Right renal cortex interstitium (tissue), 3 donors: ENCODE measurements around the gene SDHA. TPM values are rescaled to one million over a fixed set of nuclear protein-coding genes. Genes with fewer than 3 reads are reported as not detected.
"Not testable (repeated sequence)": the region's sequence is repeated elsewhere in the genome, so short reads cannot be mapped to it uniquely, and the experiment has no call there.

Source experiments
- DNase-seq, 3 donors: peaks; one replicate each; pipeline ENCODE4 v3.0.0-alpha.2; 2013; ENCODE audit warnings: low read depth in 3 of 3, low spot score in 2 of 3
- polyA plus RNA-seq, 3 donors: library from polyadenylated mRNA; unstranded; fragments of 120-200 nt; gene quantifications; one replicate each; pipeline ENCODE4 v1.2.1, GENCODE V29; 2013; ENCODE audit not compliant: insufficient read length in 3 of 3

SDHA gene
- polyA plus RNA-seq, 3 donors, result 138 to 159 (median 146) TPM

DNA sequence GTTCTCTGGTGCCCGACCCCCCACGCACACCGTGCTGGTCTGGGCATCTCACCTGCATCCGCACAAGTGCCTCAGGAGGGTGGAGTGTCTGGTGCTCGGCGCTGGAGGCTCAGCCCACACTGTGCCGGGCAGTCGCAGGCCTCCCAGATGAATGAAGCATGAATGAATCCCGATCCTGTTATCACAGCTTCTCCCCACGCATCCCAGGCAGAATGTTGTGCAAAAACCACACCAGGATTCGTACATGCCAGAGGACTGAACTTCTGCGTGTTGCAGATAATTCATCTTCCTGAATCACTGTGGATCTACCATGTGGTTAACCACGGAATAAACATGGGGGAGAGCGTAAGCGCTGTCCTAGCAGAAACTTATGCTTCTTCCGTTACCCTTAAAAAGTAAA is 78.8 kb downstream of the SDHA start:
- not testable (repeated sequence) for DNase-seq

DNA sequence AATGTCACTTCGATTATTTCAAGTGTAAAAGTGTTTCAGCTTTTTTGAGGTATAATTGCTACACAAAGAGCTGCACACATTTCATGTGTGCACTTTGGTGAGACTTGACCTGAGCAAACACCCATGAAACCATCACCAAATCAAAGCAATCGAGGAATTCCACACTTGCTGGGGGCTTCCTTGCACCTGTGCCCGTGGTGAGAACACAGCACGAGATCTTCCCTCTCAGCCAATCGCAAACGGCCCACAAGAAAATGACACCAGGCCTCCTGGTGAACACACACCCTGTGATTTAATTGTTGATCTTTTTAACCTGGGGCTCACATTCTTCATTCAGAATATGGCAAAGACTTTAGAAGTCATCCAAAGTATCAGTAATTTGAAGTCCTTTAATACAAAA is 79.3 kb downstream of the SDHA start:
- not testable (repeated sequence) for DNase-seq

DNA sequence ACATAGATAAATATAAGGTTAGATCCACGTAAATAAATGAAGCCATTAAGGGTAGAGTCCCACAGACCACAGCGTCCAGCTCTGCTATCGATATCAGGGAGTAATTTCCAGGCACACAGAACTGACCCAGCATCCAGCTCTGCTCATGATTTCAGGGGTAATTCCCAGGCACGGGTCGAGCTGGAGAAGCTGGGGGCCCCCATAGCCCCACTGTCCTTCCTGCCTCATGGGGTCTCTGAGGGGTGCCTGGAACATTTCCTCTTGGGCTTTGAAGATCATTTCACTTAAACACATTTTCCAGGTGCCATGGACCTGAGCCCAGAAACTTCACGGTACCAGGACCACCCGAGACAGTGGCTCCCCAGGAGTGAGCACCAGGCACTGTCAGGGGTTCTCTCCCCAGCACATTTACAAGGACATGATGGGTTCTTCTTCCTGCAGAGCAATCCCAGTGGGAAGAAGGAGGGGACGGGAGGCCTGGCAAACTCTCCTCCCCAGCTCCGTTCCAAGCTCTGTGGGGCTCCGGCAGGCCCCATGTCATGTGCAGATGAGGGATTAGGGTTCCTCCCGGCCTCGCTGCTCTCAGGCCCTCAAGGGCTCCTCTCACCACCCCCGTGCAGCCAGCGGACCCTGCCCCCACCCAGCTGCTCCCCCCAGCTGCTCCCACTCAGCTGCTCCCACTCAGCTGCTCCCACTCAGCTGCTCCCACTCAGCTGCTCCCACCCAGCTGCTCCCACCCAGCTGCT is 80.0 kb downstream of the SDHA start:
- DNase-seq, result not testable (repeated sequence)

DNA sequence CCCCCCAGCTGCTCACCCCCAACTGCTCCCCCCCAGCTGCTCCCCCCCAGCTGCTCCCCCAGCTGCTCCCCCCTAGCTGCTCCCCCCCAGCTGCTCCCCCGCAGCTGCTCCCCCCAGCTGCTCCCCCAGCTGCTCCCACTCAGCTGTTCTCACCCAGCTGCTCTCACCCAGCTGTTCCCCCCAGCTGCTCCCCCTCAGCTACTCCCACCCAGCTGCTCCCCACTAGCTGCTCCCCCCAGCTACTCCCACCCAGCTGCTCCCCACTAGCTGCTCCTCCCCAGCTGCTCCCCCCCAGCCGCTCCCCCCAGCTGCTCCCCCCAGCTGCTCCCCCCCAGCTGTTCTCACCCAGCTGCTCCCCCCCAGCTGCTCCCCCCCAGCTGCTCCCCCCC is 80.6 kb downstream of the SDHA start:
- DNase-seq, result no peak

DNA sequence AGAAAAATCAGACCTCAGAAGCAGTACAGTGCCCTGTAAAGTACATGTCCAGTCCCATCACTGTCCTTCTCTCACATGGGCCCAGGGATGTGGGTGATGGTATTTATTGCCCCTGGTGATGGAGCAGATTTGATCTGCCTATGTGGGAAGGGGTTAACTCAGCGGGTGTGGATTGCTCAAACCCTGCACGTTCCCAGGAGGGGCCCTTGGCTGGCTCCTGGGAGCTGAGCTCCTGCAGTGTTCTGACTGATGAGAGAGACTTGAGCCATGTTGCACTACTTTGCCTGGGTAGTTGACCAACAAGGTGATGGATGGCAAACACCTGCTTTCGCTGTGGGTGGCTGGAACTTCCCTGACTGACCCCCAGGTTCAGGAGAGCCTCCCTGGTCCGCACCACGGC is 81.8 kb downstream of the SDHA start:
- not testable (repeated sequence) for DNase-seq

DNA sequence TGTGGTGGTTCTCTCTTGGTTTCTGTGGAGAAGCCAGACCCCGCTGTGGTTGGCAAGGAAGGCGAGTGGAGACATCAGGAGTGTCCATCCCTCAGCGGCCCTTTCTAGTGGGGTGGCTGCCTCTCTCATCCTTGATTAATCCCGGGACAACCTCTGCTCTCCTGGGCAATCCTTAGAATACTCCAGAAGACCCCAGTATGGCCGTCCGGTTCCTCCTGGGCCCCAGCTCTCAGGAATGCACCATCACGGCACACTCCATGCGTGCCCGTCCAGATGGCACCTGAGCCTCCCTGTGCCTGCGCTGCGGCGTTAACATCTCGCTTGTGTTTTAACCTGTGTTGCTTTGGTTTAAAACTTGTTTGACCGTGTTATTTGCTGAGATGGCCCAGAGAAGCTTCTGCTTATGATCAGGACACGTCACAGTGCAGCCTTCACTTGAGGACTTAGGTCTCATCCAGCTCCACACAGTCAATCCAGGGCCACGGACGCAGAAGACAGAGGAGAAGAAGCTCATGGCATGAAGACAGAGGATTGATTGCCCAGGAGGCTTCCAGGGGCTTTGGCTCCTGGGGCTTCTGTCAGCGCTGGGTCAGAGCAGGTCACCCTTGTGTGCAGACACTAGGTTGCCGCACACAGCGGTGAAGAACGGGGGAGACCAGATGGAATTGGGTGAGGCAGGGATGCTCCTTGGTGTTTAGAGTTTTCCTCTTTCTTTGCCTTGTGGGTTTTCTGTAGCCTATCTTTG is 82.7 kb downstream of the SDHA start:
- DNase-seq, result not testable (repeated sequence)

DNA sequence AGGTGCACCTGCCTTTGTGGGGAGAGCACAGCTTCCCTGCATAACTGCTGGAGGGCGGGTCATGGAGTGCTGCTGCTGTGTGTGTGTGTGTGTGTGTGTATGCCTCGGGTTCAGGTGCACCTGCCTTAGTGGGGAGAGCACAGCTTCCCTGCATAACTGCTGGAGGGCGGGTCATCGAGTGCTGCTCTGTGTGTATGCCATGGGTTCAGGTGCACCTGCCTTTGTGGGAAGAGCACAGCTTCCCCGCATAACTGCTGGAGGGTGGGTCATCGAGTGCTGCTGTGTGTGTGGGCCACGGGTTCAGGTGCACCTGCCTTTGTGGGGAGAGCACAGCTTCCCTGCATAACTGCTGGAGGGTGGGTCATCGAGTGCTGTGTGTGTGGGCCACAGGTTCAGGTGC is 84.3 kb downstream of the SDHA start:
- not testable (repeated sequence) for DNase-seq

DNA sequence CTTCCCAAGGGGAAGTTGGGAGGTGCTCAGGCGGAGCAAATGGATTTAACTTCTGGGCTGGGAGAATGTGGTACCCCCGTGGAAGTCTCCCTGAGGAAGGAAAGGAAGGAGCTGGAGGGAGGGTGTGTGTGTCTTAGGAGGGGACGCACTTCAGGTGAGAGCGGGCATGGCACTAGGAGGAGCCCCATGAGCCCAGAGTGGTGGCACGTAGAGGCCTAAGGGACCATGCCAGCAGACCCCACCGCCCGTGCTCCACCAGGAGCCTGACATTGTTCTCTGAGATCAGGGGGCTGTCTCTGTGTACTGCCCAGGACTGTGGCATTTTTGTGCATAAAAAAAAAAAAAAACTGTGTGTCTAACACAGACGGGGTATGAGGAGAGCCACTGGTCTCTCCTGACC is 84.8 kb downstream of the SDHA start:
- DNase-seq, result no peak

DNA sequence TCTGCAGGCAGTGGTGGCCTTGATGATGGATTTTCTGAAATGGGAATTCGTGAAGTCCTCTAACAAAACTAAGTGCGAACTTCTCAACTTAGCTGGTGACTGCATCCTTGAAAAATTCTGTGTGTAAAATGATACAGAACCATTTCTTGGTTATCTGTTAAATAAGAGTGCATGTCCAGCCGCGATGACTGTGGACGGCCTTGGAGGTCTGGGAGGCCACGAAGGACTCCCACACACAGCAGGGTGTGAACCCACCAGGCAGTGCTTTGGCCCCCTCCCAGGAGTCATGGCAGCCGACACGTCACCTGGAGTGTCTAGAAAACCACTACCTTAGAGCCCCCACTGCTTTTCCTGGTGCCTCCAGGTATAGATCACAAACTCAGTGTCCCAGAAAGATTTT is 85.6 kb downstream of the SDHA start:
- not testable (repeated sequence) for DNase-seq

DNA sequence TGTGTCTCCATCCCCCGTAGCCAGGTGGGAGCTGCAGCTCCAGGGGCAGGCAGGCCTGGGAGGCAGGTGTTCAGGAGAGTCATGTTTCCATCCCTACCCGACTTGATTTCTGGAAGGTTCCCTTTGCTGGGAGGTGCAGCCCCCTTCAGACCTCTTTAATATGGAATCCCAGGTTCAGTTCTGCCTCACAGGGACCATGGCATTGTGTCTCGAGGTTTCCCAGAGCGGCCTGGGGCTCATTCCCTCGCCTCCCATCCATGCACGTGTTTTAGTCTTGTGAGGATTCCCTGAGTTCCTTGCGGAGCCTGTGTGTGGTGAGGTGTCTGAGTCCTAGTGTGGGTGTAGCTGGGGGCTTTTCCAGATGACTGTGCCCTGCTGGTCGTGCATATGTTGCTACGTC is 86.9 kb downstream of the SDHA start:
- no peak for DNase-seq

DNA sequence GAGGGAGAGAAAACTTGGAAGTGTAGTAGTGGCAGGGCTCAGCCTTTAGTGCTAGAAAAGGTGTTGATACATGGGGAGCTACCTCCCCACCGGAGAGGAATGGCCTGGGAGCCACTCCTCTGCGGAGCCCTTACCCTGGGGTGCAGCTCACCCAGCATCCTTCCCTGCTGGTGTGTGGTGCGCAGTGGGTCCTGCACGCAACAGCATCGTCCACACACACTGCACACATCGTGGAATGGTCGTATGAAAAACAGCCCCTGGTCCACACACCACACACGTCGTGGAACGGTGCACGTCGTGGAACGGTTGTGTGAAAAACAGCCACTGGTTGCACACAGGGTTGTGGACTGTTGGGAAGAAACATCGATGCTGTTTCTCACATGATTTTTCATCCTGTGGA is 87.3 kb downstream of the SDHA start:
- no peak for DNase-seq

DNA sequence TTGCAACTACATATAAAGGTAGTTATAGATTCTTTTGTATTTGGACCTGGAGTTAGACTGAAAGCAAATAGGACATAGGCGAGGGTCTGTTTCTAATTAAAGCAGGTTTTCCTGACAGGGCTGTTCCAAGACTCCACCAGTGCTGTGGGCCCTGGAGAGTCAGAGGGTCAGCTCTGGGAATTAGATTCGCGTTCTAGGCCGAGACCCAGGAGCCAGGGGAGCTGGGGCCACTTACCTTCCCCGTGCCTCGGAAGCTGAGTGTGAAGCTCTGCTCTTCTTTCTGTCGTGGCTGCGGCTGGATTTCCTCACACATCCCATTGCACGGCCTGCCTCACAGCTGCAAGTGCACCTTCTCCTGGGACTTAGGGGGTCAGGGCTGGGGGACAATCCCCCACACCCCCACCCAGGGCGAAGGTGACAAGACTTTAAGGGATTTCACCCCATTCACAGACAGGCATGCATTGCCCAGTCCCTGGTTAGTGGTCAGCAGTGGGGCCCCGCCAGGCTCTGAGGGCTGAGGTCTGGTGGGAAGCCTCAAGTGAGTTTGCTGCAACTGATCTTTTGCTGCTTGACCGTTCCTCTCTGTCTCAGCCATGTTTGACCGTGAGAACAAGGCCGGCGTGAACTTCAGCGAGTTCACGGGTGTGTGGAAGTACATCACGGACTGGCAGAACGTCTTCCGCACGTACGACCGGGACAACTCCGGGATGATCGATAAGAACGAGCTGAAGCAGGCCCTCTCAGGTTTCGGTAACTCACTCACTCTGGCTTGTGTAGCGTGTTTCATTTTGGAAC is 88.1 kb downstream of the SDHA start:
- no peak for DNase-seq

Other genes with a start within 250 kb of the SDHA start
- gene PLEKHG4B, start 126.2 kb upstream of the SDHA start, polyA plus RNA-seq, result 1 to 10 TPM; 8.1 to 9.5 (median 9.4) TPM
- under 1 TPM in 1 of 3 donors, not detected in 2; 0.08 TPM for gene LRRC14B, start 26.8 kb upstream of the SDHA start, polyA plus RNA-seq
- 10 to 100 TPM; 11.2 to 14.8 (median 11.7) TPM for gene CCDC127, start 167 bp upstream of the SDHA start, polyA plus RNA-seq
- 100 to 1,000 TPM; 152 to 161 (median 161) TPM for gene PDCD6, start 53.3 kb downstream of the SDHA start, polyA plus RNA-seq
- 1 to 10 TPM; 1.6 to 2.1 (median 1.9) TPM for gene AHRR, start 103.4 kb downstream of the SDHA start, polyA plus RNA-seq
- gene EXOC3, start 224.9 kb downstream of the SDHA start, polyA plus RNA-seq, result 10 to 100 TPM; 48.7 to 55.6 (median 52.6) TPM